Measurements from ENCODE around the gene SPINT2. TPM values are rescaled to one million over a fixed set of nuclear protein-coding genes. Genes with fewer than 3 reads are reported as not detected.

Gene SPINT2
- total RNA-seq, 2 donors from 2014 or later: 415 to 487 TPM

DNA sequence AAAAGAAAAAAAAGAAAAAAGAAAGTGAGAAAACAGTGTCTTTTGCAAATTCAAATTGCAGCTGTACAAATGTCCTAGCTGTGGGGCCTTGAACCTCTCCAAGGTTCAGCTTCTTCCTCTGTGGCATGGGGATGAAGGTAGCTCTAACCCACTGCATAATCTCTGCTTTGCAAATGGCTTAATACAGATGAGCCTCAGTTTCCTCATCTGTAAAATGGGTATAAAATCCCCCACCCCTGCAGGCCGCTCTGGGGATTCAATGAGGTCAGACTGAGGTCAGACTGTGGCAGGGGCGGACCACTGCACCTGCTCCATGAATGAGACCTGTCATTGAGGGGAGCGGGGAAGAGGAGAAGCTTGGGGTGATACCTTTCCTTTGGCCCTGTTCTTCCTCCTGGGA lies 46.2 kb upstream of the SPINT2 start:
- H3K36me3 Mint-ChIP-seq (ENCODE audit: low read depth): no peaks in the 10 kb centered on the region
- no peak overlapping the region for H3K4me3 Mint-ChIP-seq
- peaks cover 5% of the 10 kb centered on the region for H3K36me3 ChIP-seq (ENCODE audit: control insufficient read depth, insufficient read depth, low read length)
- no peak overlapping the region for H3K27ac Mint-ChIP-seq
- H3K27me3 ChIP-seq (ENCODE audit: control insufficient read depth, insufficient read depth, low read length, poor library complexity, severe bottlenecking): no peaks in the 10 kb centered on the region
- H3K9me3 Mint-ChIP-seq: no peaks in the 10 kb centered on the region
- H3K27ac ChIP-seq (ENCODE audit: low read depth, low read length): no peak overlapping the region
- TF ChIP-seq, protein P1, sequence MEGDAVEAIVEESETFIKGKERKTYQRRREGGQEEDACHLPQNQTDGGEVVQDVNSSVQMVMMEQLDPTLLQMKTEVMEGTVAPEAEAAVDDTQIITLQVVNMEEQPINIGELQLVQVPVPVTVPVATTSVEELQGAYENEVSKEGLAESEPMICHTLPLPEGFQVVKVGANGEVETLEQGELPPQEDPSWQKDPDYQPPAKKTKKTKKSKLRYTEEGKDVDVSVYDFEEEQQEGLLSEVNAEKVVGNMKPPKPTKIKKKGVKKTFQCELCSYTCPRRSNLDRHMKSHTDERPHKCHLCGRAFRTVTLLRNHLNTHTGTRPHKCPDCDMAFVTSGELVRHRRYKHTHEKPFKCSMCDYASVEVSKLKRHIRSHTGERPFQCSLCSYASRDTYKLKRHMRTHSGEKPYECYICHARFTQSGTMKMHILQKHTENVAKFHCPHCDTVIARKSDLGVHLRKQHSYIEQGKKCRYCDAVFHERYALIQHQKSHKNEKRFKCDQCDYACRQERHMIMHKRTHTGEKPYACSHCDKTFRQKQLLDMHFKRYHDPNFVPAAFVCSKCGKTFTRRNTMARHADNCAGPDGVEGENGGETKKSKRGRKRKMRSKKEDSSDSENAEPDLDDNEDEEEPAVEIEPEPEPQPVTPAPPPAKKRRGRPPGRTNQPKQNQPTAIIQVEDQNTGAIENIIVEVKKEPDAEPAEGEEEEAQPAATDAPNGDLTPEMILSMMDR (conservative IDR thresholded peaks at IDR 0.05): no peak
- no peaks in the 10 kb centered on the region for H3K9me3 ChIP-seq (ENCODE audit: control insufficient read depth, low read length)
- 90 to 100% methylated on average over 1 to 3 of the region's 3 CpGs for WGBS, 2 experiments (ENCODE audit: insufficient coverage in 1 of 2, insufficient read length in 1 of 2)
- peaks cover 24% of the 10 kb centered on the region for H3K27me3 Mint-ChIP-seq (ENCODE audit: insufficient read depth)
- DNase-seq: no peak
- H3K4me3 ChIP-seq (ENCODE audit: low read length): no peak overlapping the region
- no peak overlapping the region for H3K9ac ChIP-seq (ENCODE audit: extremely low read depth, low read length, poor library complexity, severe bottlenecking)
- H3K4me1 ChIP-seq (ENCODE audit: control insufficient read depth, insufficient read depth, low read length): no peaks in the 10 kb centered on the region
- peaks cover 3% of the 10 kb centered on the region for H3K4me1 Mint-ChIP-seq

DNA sequence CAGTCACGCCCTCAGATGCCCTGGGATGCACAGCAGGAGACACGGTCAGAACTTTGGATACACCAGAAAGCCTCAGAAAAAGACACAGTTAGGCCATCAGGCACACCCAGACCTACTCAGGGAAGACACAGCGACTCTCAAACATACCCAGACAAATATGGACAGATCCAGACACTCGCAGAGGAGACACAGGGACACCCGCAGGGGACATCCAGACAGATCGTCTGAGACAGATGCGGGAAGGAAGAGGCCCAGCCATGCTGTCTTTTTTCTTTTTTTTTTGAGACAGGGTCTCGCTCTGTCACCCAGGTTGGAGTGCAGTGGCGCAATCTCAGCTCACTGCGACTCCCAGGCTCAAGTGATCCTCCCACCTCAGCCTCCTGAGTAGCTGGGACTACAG lies 45.2 kb upstream of the SPINT2 start:
- H3K27me3 ChIP-seq (ENCODE audit: control insufficient read depth, insufficient read depth, low read length, poor library complexity, severe bottlenecking): no peaks in the 10 kb centered on the region
- peaks cover 5% of the 10 kb centered on the region for H3K36me3 ChIP-seq (ENCODE audit: control insufficient read depth, insufficient read depth, low read length)
- Mint-ChIP-seq H3K4me1 (peaks cover 10% of the 10 kb centered on the region), H3K27me3 (ENCODE audit: insufficient read depth) (peaks cover 29% of the 10 kb centered on the region), H3K9me3 (no peaks in the 10 kb centered on the region), H3K4me3 (no peak overlapping the region), H3K27ac (no peak overlapping the region), H3K36me3 (ENCODE audit: low read depth) (no peaks in the 10 kb centered on the region)
- H3K4me3 ChIP-seq (ENCODE audit: low read length): no peak overlapping the region
- H3K27ac ChIP-seq (ENCODE audit: low read depth, low read length): peak overlapping the region; percentile 41
- 86 to 94% methylated on average over 4 to 10 of the region's 10 CpGs for WGBS, 2 experiments (ENCODE audit: insufficient coverage in 1 of 2, insufficient read length in 1 of 2)
- no peaks in the 10 kb centered on the region for H3K4me1 ChIP-seq (ENCODE audit: control insufficient read depth, insufficient read depth, low read length)
- no peak overlapping the region for H3K9ac ChIP-seq (ENCODE audit: extremely low read depth, low read length, poor library complexity, severe bottlenecking)
- H3K9me3 ChIP-seq (ENCODE audit: control insufficient read depth, low read length): no peaks in the 10 kb centered on the region
- TF ChIP-seq, protein P1 (conservative IDR thresholded peaks at IDR 0.05): no peak
- DNase-seq: no peak

DNA sequence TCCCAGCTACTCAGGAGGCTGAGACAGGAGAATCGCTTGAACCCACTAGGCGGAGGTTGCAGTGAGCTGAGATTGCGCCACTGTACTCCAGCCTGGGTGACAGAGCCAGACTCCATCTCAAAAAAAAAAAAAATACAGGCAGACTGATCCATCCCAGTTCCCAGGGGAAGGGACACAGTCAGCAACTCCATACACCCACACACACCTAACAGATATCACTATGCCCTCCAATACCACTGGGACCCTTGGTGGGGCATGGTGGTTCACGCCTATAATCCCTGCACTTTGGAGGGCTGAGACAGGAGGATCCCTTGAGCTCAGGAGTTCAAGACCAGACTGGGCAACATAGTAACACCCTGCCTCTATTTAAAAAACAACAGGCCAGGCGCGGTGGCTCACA lies 43.0 kb upstream of the SPINT2 start:
- H3K9me3 ChIP-seq (ENCODE audit: control insufficient read depth, low read length): no peaks in the 10 kb centered on the region

More for the DNA sequence above, 43.0 kb upstream of the SPINT2 start:
- Mint-ChIP-seq H3K27ac (no peak overlapping the region), H3K36me3 (ENCODE audit: low read depth) (no peaks in the 10 kb centered on the region), H3K4me1 (peaks cover 10% of the 10 kb centered on the region), H3K27me3 (ENCODE audit: insufficient read depth) (peaks cover 39% of the 10 kb centered on the region), H3K9me3 (no peaks in the 10 kb centered on the region), H3K4me3 (no peak overlapping the region)
- no peak for DNase-seq
- TF ChIP-seq, protein P1 (conservative IDR thresholded peaks at IDR 0.05): no peak
- H3K9ac ChIP-seq (ENCODE audit: extremely low read depth, low read length, poor library complexity, severe bottlenecking): no peak overlapping the region
- no peak overlapping the region for H3K27ac ChIP-seq (ENCODE audit: low read depth, low read length)
- no peaks in the 10 kb centered on the region for H3K27me3 ChIP-seq (ENCODE audit: control insufficient read depth, insufficient read depth, low read length, poor library complexity, severe bottlenecking)
- H3K4me3 ChIP-seq (ENCODE audit: low read length): no peak overlapping the region
- H3K36me3 ChIP-seq (ENCODE audit: control insufficient read depth, insufficient read depth, low read length): peaks cover 5% of the 10 kb centered on the region
- no peaks in the 10 kb centered on the region for H3K4me1 ChIP-seq (ENCODE audit: control insufficient read depth, insufficient read depth, low read length)
- 91 to 97% methylated on average over 5 to 6 of the region's 6 CpGs for WGBS, 2 experiments (ENCODE audit: insufficient coverage in 1 of 2, insufficient read length in 1 of 2)
